Measurements from ENCODE around the gene ZNF75A. TPM values are rescaled to one million over a fixed set of nuclear protein-coding genes. Genes with fewer than 3 reads are reported as not detected.

ZNF75A gene
- total and polyA plus RNA-seq, 2 experiments from 2014 or later, result 29.6 to 36.9 TPM

DNA sequence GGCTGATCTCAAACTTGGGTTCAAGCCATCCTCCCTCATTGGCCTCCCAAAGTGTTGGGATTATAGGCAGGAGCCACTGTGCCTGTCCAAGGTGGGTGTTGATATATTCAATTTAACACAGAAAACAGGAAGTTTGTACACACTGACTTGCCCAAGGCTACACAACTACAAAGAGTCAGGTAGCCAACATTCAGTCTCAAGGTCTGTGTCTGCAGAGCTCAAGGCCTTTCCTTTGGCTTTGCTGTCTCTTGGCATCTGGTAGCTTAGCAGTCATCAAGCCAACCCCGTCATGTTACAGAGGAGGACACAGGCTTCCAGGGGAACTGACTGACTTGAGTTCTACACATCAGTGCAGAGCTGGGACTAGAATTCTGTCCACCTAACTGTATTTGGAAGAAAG lies 37.0 kb upstream of the ZNF75A start:
- DNase-seq (ENCODE audit: low spot score), result no peak
- H3K9me2 ChIP-seq (ENCODE audit: insufficient read depth), result peaks cover 5% of the 10 kb centered on the region; the same call in 1 of the 2 replicates

More for the DNA sequence above, 37.0 kb upstream of the ZNF75A start:
- H3K4me1 Mint-ChIP-seq, result peaks cover 3% of the 10 kb centered on the region; the same call in 1 of the 3 replicates
- H3K27ac Mint-ChIP-seq, result no peak overlapping the region
- Histone ChIP-seq H3K27ac (ENCODE audit: low read depth) (no peak overlapping the region), H4K20me1 (replicated peaks; ENCODE audit: insufficient read depth) (no peaks in the 10 kb centered on the region), H3K79me2 (replicated peaks; ENCODE audit: insufficient read depth) (no peaks in the 10 kb centered on the region), H3K27me3 (ENCODE audit: insufficient read depth) (peaks cover 6% of the 10 kb centered on the region), H3K4me2 (no peak overlapping the region), H2AFZ (no peak overlapping the region), H3K4me3 (no peak overlapping the region), H3F3A (replicated peaks; ENCODE audit: low read depth) (peaks cover 11% of the 10 kb centered on the region), H3K4me1 (ENCODE audit: insufficient read depth) (no peaks in the 10 kb centered on the region), H3K36me3 (ENCODE audit: insufficient read depth) (no peaks in the 10 kb centered on the region)
- peaks cover 68% of the 10 kb centered on the region for H3K9me3 Mint-ChIP-seq
- TF ChIP-seq JUNB (IDR thresholded peaks at IDR 0.05; ENCODE audit: unreplicated experiment) (no peak), ZNF114 (CRISPR knock-in tag; IDR thresholded peaks at IDR 0.05) (no peak), EZH2 (IDR thresholded peaks at IDR 0.05; ENCODE audit: low read depth, unreplicated experiment) (no peak), POLR2AphosphoS5 (IDR thresholded peaks at IDR 0.05; ENCODE audit: low read depth) (no peak), NANOG (IDR thresholded peaks at IDR 0.05; ENCODE audit: borderline replicate concordance) (no peak), CREB1 (CRISPR knock-in tag; IDR thresholded peaks at IDR 0.05; ENCODE audit: low read depth) (no peak), EZH2phosphoT487 (IDR thresholded peaks at IDR 0.05; ENCODE audit: unreplicated experiment) (no peak), ZNF331 (CRISPR knock-in tag; IDR thresholded peaks at IDR 0.05; ENCODE audit: low read depth) (no peak), STAT1 (IDR thresholded peaks at IDR 0.05; ENCODE audit: unreplicated experiment) (no peak)
- TF ChIP-seq, protein P1, sequence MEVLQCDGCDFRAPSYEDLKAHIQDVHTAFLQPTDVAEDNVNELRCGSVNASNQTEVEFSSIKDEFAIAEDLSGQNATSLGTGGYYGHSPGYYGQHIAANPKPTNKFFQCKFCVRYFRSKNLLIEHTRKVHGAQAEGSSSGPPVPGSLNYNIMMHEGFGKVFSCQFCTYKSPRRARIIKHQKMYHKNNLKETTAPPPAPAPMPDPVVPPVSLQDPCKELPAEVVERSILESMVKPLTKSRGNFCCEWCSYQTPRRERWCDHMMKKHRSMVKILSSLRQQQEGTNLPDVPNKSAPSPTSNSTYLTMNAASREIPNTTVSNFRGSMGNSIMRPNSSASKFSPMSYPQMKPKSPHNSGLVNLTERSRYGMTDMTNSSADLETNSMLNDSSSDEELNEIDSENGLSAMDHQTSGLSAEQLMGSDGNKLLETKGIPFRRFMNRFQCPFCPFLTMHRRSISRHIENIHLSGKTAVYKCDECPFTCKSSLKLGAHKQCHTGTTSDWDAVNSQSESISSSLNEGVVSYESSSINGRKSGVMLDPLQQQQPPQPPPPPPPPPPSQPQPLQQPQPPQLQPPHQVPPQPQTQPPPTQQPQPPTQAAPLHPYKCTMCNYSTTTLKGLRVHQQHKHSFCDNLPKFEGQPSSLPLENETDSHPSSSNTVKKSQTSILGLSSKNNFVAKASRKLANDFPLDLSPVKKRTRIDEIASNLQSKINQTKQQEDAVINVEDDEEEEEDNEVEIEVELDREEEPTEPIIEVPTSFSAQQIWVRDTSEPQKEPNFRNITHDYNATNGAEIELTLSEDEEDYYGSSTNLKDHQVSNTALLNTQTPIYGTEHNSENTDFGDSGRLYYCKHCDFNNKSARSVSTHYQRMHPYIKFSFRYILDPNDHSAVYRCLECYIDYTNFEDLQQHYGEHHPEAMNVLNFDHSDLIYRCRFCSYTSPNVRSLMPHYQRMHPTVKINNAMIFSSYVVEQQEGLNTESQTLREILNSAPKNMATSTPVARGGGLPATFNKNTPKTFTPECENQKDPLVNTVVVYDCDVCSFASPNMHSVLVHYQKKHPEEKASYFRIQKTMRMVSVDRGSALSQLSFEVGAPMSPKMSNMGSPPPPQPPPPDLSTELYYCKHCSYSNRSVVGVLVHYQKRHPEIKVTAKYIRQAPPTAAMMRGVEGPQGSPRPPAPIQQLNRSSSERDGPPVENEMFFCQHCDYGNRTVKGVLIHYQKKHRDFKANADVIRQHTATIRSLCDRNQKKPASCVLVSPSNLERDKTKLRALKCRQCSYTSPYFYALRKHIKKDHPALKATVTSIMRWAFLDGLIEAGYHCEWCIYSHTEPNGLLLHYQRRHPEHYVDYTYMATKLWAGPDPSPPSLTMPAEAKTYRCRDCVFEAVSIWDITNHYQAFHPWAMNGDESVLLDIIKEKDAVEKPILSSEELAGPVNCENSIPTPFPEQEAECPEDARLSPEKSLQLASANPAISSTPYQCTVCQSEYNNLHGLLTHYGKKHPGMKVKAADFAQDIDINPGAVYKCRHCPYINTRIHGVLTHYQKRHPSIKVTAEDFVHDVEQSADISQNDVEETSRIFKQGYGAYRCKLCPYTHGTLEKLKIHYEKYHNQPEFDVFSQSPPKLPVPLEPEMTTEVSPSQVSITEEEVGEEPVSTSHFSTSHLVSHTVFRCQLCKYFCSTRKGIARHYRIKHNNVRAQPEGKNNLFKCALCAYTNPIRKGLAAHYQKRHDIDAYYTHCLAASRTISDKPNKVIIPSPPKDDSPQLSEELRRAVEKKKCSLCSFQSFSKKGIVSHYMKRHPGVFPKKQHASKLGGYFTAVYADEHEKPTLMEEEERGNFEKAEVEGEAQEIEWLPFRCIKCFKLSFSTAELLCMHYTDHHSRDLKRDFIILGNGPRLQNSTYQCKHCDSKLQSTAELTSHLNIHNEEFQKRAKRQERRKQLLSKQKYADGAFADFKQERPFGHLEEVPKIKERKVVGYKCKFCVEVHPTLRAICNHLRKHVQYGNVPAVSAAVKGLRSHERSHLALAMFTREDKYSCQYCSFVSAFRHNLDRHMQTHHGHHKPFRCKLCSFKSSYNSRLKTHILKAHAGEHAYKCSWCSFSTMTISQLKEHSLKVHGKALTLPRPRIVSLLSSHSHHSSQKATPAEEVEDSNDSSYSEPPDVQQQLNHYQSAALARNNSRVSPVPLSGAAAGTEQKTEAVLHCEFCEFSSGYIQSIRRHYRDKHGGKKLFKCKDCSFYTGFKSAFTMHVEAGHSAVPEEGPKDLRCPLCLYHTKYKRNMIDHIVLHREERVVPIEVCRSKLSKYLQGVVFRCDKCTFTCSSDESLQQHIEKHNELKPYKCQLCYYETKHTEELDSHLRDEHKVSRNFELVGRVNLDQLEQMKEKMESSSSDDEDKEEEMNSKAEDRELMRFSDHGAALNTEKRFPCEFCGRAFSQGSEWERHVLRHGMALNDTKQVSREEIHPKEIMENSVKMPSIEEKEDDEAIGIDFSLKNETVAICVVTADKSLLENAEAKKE (CRISPR knock-in tag; IDR thresholded peaks at IDR 0.05), result no peak
- TF ChIP-seq, protein P2, sequence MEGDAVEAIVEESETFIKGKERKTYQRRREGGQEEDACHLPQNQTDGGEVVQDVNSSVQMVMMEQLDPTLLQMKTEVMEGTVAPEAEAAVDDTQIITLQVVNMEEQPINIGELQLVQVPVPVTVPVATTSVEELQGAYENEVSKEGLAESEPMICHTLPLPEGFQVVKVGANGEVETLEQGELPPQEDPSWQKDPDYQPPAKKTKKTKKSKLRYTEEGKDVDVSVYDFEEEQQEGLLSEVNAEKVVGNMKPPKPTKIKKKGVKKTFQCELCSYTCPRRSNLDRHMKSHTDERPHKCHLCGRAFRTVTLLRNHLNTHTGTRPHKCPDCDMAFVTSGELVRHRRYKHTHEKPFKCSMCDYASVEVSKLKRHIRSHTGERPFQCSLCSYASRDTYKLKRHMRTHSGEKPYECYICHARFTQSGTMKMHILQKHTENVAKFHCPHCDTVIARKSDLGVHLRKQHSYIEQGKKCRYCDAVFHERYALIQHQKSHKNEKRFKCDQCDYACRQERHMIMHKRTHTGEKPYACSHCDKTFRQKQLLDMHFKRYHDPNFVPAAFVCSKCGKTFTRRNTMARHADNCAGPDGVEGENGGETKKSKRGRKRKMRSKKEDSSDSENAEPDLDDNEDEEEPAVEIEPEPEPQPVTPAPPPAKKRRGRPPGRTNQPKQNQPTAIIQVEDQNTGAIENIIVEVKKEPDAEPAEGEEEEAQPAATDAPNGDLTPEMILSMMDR (conservative IDR thresholded peaks at IDR 0.05; ENCODE audit: low read depth in 2 of 2), result no peak
- TF ChIP-seq, protein P3, sequence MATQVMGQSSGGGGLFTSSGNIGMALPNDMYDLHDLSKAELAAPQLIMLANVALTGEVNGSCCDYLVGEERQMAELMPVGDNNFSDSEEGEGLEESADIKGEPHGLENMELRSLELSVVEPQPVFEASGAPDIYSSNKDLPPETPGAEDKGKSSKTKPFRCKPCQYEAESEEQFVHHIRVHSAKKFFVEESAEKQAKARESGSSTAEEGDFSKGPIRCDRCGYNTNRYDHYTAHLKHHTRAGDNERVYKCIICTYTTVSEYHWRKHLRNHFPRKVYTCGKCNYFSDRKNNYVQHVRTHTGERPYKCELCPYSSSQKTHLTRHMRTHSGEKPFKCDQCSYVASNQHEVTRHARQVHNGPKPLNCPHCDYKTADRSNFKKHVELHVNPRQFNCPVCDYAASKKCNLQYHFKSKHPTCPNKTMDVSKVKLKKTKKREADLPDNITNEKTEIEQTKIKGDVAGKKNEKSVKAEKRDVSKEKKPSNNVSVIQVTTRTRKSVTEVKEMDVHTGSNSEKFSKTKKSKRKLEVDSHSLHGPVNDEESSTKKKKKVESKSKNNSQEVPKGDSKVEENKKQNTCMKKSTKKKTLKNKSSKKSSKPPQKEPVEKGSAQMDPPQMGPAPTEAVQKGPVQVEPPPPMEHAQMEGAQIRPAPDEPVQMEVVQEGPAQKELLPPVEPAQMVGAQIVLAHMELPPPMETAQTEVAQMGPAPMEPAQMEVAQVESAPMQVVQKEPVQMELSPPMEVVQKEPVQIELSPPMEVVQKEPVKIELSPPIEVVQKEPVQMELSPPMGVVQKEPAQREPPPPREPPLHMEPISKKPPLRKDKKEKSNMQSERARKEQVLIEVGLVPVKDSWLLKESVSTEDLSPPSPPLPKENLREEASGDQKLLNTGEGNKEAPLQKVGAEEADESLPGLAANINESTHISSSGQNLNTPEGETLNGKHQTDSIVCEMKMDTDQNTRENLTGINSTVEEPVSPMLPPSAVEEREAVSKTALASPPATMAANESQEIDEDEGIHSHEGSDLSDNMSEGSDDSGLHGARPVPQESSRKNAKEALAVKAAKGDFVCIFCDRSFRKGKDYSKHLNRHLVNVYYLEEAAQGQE (IDR thresholded peaks at IDR 0.05; ENCODE audit: unreplicated experiment), result no peak
- TF ChIP-seq, protein P4, sequence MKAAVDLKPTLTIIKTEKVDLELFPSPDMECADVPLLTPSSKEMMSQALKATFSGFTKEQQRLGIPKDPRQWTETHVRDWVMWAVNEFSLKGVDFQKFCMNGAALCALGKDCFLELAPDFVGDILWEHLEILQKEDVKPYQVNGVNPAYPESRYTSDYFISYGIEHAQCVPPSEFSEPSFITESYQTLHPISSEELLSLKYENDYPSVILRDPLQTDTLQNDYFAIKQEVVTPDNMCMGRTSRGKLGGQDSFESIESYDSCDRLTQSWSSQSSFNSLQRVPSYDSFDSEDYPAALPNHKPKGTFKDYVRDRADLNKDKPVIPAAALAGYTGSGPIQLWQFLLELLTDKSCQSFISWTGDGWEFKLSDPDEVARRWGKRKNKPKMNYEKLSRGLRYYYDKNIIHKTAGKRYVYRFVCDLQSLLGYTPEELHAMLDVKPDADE (IDR thresholded peaks at IDR 0.05), result no peak
- H3K36me3 Mint-ChIP-seq (ENCODE audit: low read depth), result peaks cover 7% of the 10 kb centered on the region; the same call in 2 of the 3 replicates
- H3K27me3 Mint-ChIP-seq (ENCODE audit: insufficient read depth, low read depth, poor library complexity), result peaks cover 13% of the 10 kb centered on the region
- no peak for ATAC-seq
- H3K4me3 Mint-ChIP-seq, result no peak overlapping the region
